Keratinocyte (primary cell): ENCODE data around the gene SERINC1. TPM values are rescaled to one million over a fixed set of nuclear protein-coding genes. Genes with fewer than 3 reads are reported as not detected.

Experiments
- DNase-seq: peaks from one replicate; pipeline ENCODE4 v3.0.0-alpha.2; 2011; ENCODE audit warnings: low read depth, missing footprints, low spot score
- FAIRE-seq: peaks from 2 replicates; lab custom pipeline; 2011; peaks lifted over from hg19 to GRCh38; lab: Jason Lieb, UNC
- H2AFZ ChIP-seq: 2 replicates; pipeline ENCODE4 v1.6.0; 2012; ENCODE audit warnings: low read length, control low read depth, inconsistent platforms; ENCODE audit not compliant: control insufficient read depth
- H3K27ac ChIP-seq: 2 replicates; pipeline ENCODE4 v1.5.1; 2011; ENCODE audit warnings: low read length; ENCODE audit not compliant: control insufficient read depth, insufficient read depth
- H3K27me3 ChIP-seq: 3 replicates; pipeline ENCODE4 v1.6.0; 2011; ENCODE audit warnings: low read length; ENCODE audit not compliant: control insufficient read depth, insufficient read depth; ENCODE audit errors: extremely low read depth
- H3K36me3 ChIP-seq, 2 experiments: 2 replicates in 1 of 2; 3 replicates in 1 of 2; pipeline ENCODE4 v1.5.1; 2011; ENCODE audit warnings: low read length in 2 of 2, mild to moderate bottlenecking in 1 of 2; ENCODE audit not compliant: control insufficient read depth in 2 of 2, insufficient read depth in 2 of 2; ENCODE audit errors: extremely low read depth in 1 of 2
- H3K4me1 ChIP-seq: 3 replicates; pipeline ENCODE4 v1.5.1; 2011; ENCODE audit warnings: low read length; ENCODE audit not compliant: control insufficient read depth, insufficient read depth; ENCODE audit errors: extremely low read depth
- H3K4me2 ChIP-seq: 3 replicates; pipeline ENCODE4 v1.6.0; 2011; ENCODE audit warnings: low read depth, low read length; ENCODE audit not compliant: control insufficient read depth, insufficient read depth; ENCODE audit errors: extremely low read depth
- H3K4me3 ChIP-seq, 3 experiments: fragments of 200-600 bp in 1 of 3; sonication (generic) in 1 of 3; 2 replicates in 2 of 3; 3 replicates in 1 of 3; pipeline ENCODE4 v1.5.1; 2011 to 2016; ENCODE audit warnings: low read length in 3 of 3, mild to moderate bottlenecking in 3 of 3, control low read depth in 2 of 3, inconsistent platforms in 1 of 3, low read depth in 1 of 3, mixed read lengths in 1 of 3, mixed run types in 1 of 3, moderate library complexity in 1 of 3; ENCODE audit not compliant: control insufficient read depth in 2 of 3, insufficient read depth in 2 of 3; ENCODE audit errors: extremely low read depth in 1 of 3
- H3K79me2 ChIP-seq: 2 replicates; pipeline ENCODE4 v1.6.0; 2012; ENCODE audit warnings: low read length; ENCODE audit not compliant: control insufficient read depth, insufficient read depth
- H3K9ac ChIP-seq: 3 replicates; pipeline ENCODE4 v1.6.0; 2011; ENCODE audit warnings: low read length; ENCODE audit not compliant: control insufficient read depth, insufficient read depth; ENCODE audit errors: extremely low read depth
- H3K9me1 ChIP-seq: 3 replicates; pipeline ENCODE4 v1.6.0; 2011; ENCODE audit warnings: low read length; ENCODE audit not compliant: control insufficient read depth, insufficient read depth; ENCODE audit errors: extremely low read depth
- H3K9me3 ChIP-seq: 2 replicates; pipeline ENCODE4 v1.5.1; 2012; ENCODE audit warnings: low read depth, low read length; ENCODE audit not compliant: control insufficient read depth
- H4K20me1 ChIP-seq: 3 replicates; pipeline ENCODE4 v1.6.0; 2011; ENCODE audit warnings: low read length; ENCODE audit not compliant: control insufficient read depth, insufficient read depth; ENCODE audit errors: extremely low read depth
- CTCF ChIP-seq, 3 experiments: IDR thresholded peaks in 1 of 3; conservative IDR thresholded peaks in 1 of 3; optimal IDR thresholded peaks in 1 of 3; 2 replicates in 2 of 3; 3 replicates in 1 of 3; pipeline versions ENCODE3 to v1.5.1; 2011; ENCODE audit warnings: low read length in 3 of 3, mild to moderate bottlenecking in 3 of 3, moderate library complexity in 2 of 3, control low read depth in 1 of 3, inconsistent platforms in 1 of 3; ENCODE audit not compliant: insufficient read depth in 2 of 3; ENCODE audit errors: extremely low read depth in 1 of 3
- EZH2 ChIP-seq: IDR thresholded peaks from one replicate; pipeline ENCODE4 v1.6.1; 2012; ENCODE audit warnings: inconsistent platforms, mild to moderate bottlenecking, low read length, moderate library complexity
- dilution Hi-C: fragments of 300-500 bp; cut with MboI; formaldehyde crosslinking; loops from one replicate; pipeline ENCODE4 v1.7.0; 2020; ENCODE audit warnings: low sequenced_read_pairs; ENCODE audit not compliant: extremely low pct_ligation_motif_present
- polyA plus RNA-seq, 5 experiments: library from polyadenylated mRNA; depleted of rRNA in 3 of 5; stranded (reverse) in 3 of 5; stranded (forward) in 1 of 5; unstranded in 1 of 5; fragments of >200 nt; gene quantifications; 1 replicate in 1 of 5; 2 replicates in 3 of 5; 3 replicates in 1 of 5; pipeline versions ENCODE4 v1.2.1 to v1.2.3, GENCODE V29; 2011 to 2012; ENCODE audit warnings: missing spikeins in 2 of 5, low read depth in 1 of 5, low replicate concordance in 1 of 5

The SERINC1 gene
- polyA plus RNA-seq, 1 donor (not counting 4 experiments of a cell fraction or from before 2014, with no cell fraction given) = 116 TPM

GRCh38 chr6:122490607-122491006, 19.0 kb upstream of the SERINC1 start:
- Histone ChIP-seq H3K9me1 (no peaks in the 10 kb centered on the region), H3K36me3 (no peaks in the 10 kb centered on the region), H3K9me3 (no peaks in the 10 kb centered on the region), H3K9ac (no peak overlapping the region), H3K27ac (no peak overlapping the region), H3K4me2 (no peak overlapping the region), H2AFZ (no peak overlapping the region), H3K27me3 (no peaks in the 10 kb centered on the region), H3K79me2 (no peaks in the 10 kb centered on the region), H3K4me3 (no peak overlapping the region), H4K20me1 (no peaks in the 10 kb centered on the region), H3K4me1 (no peaks in the 10 kb centered on the region)
- DNase-seq (no peak), FAIRE-seq (no peak)
- TF ChIP-seq CTCF (optimal IDR thresholded peaks at IDR 0.05 in 1 of 3, IDR thresholded peaks at IDR 0.05 in 1 of 3, conservative IDR thresholded peaks at IDR 0.05 in 1 of 3; ENCODE audit: extremely low read depth in 1 of 3, insufficient read depth in 2 of 3, low read length in 3 of 3) = no peak
- dilution Hi-C loops = no loop called here

GRCh38 chr6:122484760-122485159, 13.2 kb upstream of the SERINC1 start:
- H3K27me3 ChIP-seq = no peaks in the 10 kb centered on the region
- H3K9me1 ChIP-seq = no peaks in the 10 kb centered on the region
- H3K4me2 ChIP-seq = no peak overlapping the region
- dilution Hi-C loops = no loop called here
- H3K9ac ChIP-seq = no peak overlapping the region
- H3K79me2 ChIP-seq = no peaks in the 10 kb centered on the region
- H3K9me3 ChIP-seq = no peaks in the 10 kb centered on the region
- no peak overlapping the region for H2AFZ ChIP-seq
- no peaks in the 10 kb centered on the region for H3K4me1 ChIP-seq
- H4K20me1 ChIP-seq = no peaks in the 10 kb centered on the region
- DNase-seq (no peak), FAIRE-seq (no peak)
- H3K36me3 ChIP-seq = no peaks in the 10 kb centered on the region
- no peak overlapping the region for H3K27ac ChIP-seq
- TF ChIP-seq EZH2 (no peak), CTCF (optimal IDR thresholded peaks at IDR 0.05 in 1 of 3, IDR thresholded peaks at IDR 0.05 in 1 of 3, conservative IDR thresholded peaks at IDR 0.05 in 1 of 3; ENCODE audit: extremely low read depth in 1 of 3, insufficient read depth in 2 of 3, low read length in 3 of 3) (no peak)
- H3K4me3 ChIP-seq = no peak overlapping the region
